Measurements from ENCODE around the gene SCAMP4.

- TF ChIP-seq POLR2A (IDR thresholded peaks at IDR 0.05) (no peak), POLR2AphosphoS5 (IDR thresholded peaks at IDR 0.05) (no peak), EP300 (IDR thresholded peaks at IDR 0.05) (no peak)
- TF ChIP-seq, protein P1, sequence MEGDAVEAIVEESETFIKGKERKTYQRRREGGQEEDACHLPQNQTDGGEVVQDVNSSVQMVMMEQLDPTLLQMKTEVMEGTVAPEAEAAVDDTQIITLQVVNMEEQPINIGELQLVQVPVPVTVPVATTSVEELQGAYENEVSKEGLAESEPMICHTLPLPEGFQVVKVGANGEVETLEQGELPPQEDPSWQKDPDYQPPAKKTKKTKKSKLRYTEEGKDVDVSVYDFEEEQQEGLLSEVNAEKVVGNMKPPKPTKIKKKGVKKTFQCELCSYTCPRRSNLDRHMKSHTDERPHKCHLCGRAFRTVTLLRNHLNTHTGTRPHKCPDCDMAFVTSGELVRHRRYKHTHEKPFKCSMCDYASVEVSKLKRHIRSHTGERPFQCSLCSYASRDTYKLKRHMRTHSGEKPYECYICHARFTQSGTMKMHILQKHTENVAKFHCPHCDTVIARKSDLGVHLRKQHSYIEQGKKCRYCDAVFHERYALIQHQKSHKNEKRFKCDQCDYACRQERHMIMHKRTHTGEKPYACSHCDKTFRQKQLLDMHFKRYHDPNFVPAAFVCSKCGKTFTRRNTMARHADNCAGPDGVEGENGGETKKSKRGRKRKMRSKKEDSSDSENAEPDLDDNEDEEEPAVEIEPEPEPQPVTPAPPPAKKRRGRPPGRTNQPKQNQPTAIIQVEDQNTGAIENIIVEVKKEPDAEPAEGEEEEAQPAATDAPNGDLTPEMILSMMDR (IDR thresholded peaks at IDR 0.05), result peak; percentile 26 to 79 (median 50)
These were observed 40.6 kb upstream of the SCAMP4 start for GRCh38 chr19:1864480-1865171.

Data from sigmoid colon (tissue), 4 donors.